GM12864 (cell line): ENCODE results near the gene PAM.

ENCODE experiments used
- DNase-seq: peaks from one replicate; pipeline ENCODE4 v3.0.0-alpha.2; 2011; ENCODE audit warnings: low read depth
- H3K4me3 ChIP-seq: 2 replicates; pipeline ENCODE4 v1.5.1; 2011; ENCODE audit warnings: mild to moderate bottlenecking, low read depth, low read length, control low read depth
- CTCF ChIP-seq: IDR thresholded peaks from 2 replicates; pipeline ENCODE4 v1.5.1; 2011; ENCODE audit warnings: low read depth, mild to moderate bottlenecking, moderate library complexity, low read length, control low read depth, inconsistent platforms; ENCODE audit errors: missing control alignments

The PAM gene

GRCh38 chr5:102921341-102922044 lies 166.4 kb downstream of the PAM start:
- DNase-seq: no peak
- no peak for TF ChIP-seq CTCF
- H3K4me3 ChIP-seq: no peak overlapping the region

GRCh38 chr5:102922111-102922720 lies 167.1 kb downstream of the PAM start:
- no peak for TF ChIP-seq CTCF
- no peak overlapping the region for H3K4me3 ChIP-seq
- DNase-seq: no peak

- no peak for DNase-seq
- H3K4me3 ChIP-seq: no peak overlapping the region
- no peak for TF ChIP-seq CTCF
Measured at GRCh38 chr5:102922799-102923477, 167.8 kb downstream of the PAM start.

GRCh38 chr5:102924963-102925362 lies 169.9 kb downstream of the PAM start:
- no peak for TF ChIP-seq CTCF
- DNase-seq: no peak
- H3K4me3 ChIP-seq: no peak overlapping the region

GRCh38 chr5:102927007-102927406 lies 171.9 kb downstream of the PAM start:
- no peak for TF ChIP-seq CTCF
- no peak overlapping the region for H3K4me3 ChIP-seq
- DNase-seq: no peak

GRCh38 chr5:102930244-102930643 lies 175.1 kb downstream of the PAM start:
- no peak for TF ChIP-seq CTCF
- DNase-seq: no peak
- H3K4me3 ChIP-seq: no peak overlapping the region
